SH-SY5Y (cell line): Measurements from ENCODE around the gene C16orf78.

Experiments used
- GATA2 ChIP-seq: IDR thresholded peaks from 2 replicates; pipeline ENCODE4 v1.6.1; 2011; ENCODE audit warnings: mild to moderate bottlenecking, low read depth, low read length
- GATA3 ChIP-seq: IDR thresholded peaks from 2 replicates; pipeline ENCODE4 v1.6.1; 2011; ENCODE audit warnings: low read depth, mild to moderate bottlenecking, low read length, moderate library complexity

- TF ChIP-seq GATA3: no peak
- no peak for TF ChIP-seq GATA2
These were observed 5.2 kb downstream of the C16orf78 start for GRCh38 chr16:49378816-49379215.
